Lower lobe of right lung (tissue), 2 donors: ENCODE data around the gene ZNRF2. TPM values are rescaled to one million over a fixed set of nuclear protein-coding genes. Genes with fewer than 3 reads are reported as not detected.

Experiments
- ATAC-seq, 2 donors: fragments of 200-7000 bp; cut with Tn5 transposase; one replicate each; pipeline ENCODE4 v1.9.1; 2020 to 2022; ENCODE audit warnings: mild to moderate bottlenecking in 2 of 2, moderate library complexity in 2 of 2
- DNase-seq: peaks from one replicate; pipeline ENCODE4 v3.0.0-alpha.2; 2020
- H3K27ac ChIP-seq: fragments of 200-600 bp; one replicate; pipeline ENCODE4 v1.8.0; 2022
- H3K27me3 ChIP-seq: fragments of 200-600 bp; one replicate; pipeline ENCODE4 v1.8.0; 2022; ENCODE audit warnings: low read depth
- H3K36me3 ChIP-seq: fragments of 200-600 bp; one replicate; pipeline ENCODE4 v1.8.0; 2022; ENCODE audit warnings: mild to moderate bottlenecking
- H3K4me1 ChIP-seq: fragments of 200-600 bp; one replicate; pipeline ENCODE4 v1.8.0; 2022
- H3K4me3 ChIP-seq: fragments of 200-600 bp; one replicate; pipeline ENCODE4 v1.8.0; 2022; ENCODE audit warnings: mild to moderate bottlenecking
- H3K9me3 ChIP-seq: fragments of 200-600 bp; one replicate; pipeline ENCODE4 v1.8.0; 2022
- CTCF ChIP-seq: fragments of 200-600 bp; IDR thresholded peaks from one replicate; pipeline ENCODE4 v1.8.0; 2022; ENCODE audit warnings: antibody characterized with exemption, mild to moderate bottlenecking
- intact Hi-C: fragments of 100-400 bp; cut with DNase I; formaldehyde crosslinking; loops from one replicate; pipeline ENCODE4 v1.11.0; 2022
- total RNA-seq: library from RNA; stranded (reverse); fragmentation: NEBNext Ultra II Directional; extraction: Animal tissue kit (Norgen Biotek cat#: 25700); gene quantifications from one replicate; pipeline ENCODE4 v1.2.1, GENCODE V29; 2021
- donor health status: DM: no; HTN: yes; CAD: no; lungs with severe emphysema.

The ZNRF2 gene
- total RNA-seq, 1 donor from 2014 or later: 26.6 TPM

GRCh38 chr7:30272126-30272525, 12.3 kb upstream of the ZNRF2 start:
- no peaks in the 10 kb centered on the region for H3K36me3 ChIP-seq
- no peak for ATAC-seq
- H3K4me1 ChIP-seq: no peaks in the 10 kb centered on the region
- H3K9me3 ChIP-seq: no peaks in the 10 kb centered on the region
- H3K27me3 ChIP-seq: no peaks in the 10 kb centered on the region
- intact Hi-C loops: no loop called here
- no peak for TF ChIP-seq CTCF
- no peak overlapping the region for H3K27ac ChIP-seq
- H3K4me3 ChIP-seq: no peak overlapping the region
- no peak for DNase-seq

- H3K27ac ChIP-seq: no peak overlapping the region
- no peak for TF ChIP-seq CTCF
- H3K4me3 ChIP-seq: no peak overlapping the region
- ATAC-seq (no peak), DNase-seq (no peak)
- peaks cover 7% of the 10 kb centered on the region for H3K4me1 ChIP-seq
- H3K36me3 ChIP-seq: no peaks in the 10 kb centered on the region
- H3K9me3 ChIP-seq: no peaks in the 10 kb centered on the region
- no peaks in the 10 kb centered on the region for H3K27me3 ChIP-seq
- intact Hi-C loops: no loop called here
Observed at GRCh38 chr7:30273552-30273951, 10.8 kb upstream of the ZNRF2 start.

- Histone ChIP-seq H3K9me3 (no peaks in the 10 kb centered on the region), H3K36me3 (no peaks in the 10 kb centered on the region), H3K27me3 (no peaks in the 10 kb centered on the region), H3K4me3 (no peak overlapping the region), H3K27ac (no peak overlapping the region), H3K4me1 (peaks cover 11% of the 10 kb centered on the region)
- TF ChIP-seq CTCF: no peak
- no peak for DNase-seq
- intact Hi-C loops: no loop called here
- no peak for ATAC-seq
Observed at GRCh38 chr7:30274641-30275040, 9.8 kb upstream of the ZNRF2 start.

GRCh38 chr7:30276203-30276900, 8.0 kb upstream of the ZNRF2 start:
- no peaks in the 10 kb centered on the region for H3K9me3 ChIP-seq
- DNase-seq (no peak), ATAC-seq (peak; percentile 44 to 51)
- peaks cover 11% of the 10 kb centered on the region for H3K4me1 ChIP-seq
- H3K4me3 ChIP-seq: no peak overlapping the region
- no peaks in the 10 kb centered on the region for H3K36me3 ChIP-seq
- intact Hi-C loops: no loop called here
- H3K27me3 ChIP-seq: no peaks in the 10 kb centered on the region
- no peak overlapping the region for H3K27ac ChIP-seq
- TF ChIP-seq CTCF: peak; percentile 51

- TF ChIP-seq CTCF: no peak
- no peaks in the 10 kb centered on the region for H3K36me3 ChIP-seq
- H3K4me1 ChIP-seq: peaks cover 18% of the 10 kb centered on the region
- no peak overlapping the region for H3K27ac ChIP-seq
- intact Hi-C loops: no loop called here
- no peak overlapping the region for H3K4me3 ChIP-seq
- ATAC-seq (peak; percentile 58 to 61), DNase-seq (no peak)
- H3K9me3 ChIP-seq: no peaks in the 10 kb centered on the region
- no peaks in the 10 kb centered on the region for H3K27me3 ChIP-seq
Observed at GRCh38 chr7:30278376-30278775, 6.0 kb upstream of the ZNRF2 start.
